HG03520 (cell line): ENCODE results near the gene RPS19BP1.
A peak's percentile ranks its signal among the peaks of the same experiment; 100 is the strongest.

Source experiments
- ATAC-seq: cut with Tn5 transposase; IDR thresholded peaks from one replicate; pipeline ENCODE4 v1.9.1; 2021; ENCODE audit warnings: mild to moderate bottlenecking, moderate library complexity; ENCODE audit not compliant: unreplicated experiment

RPS19BP1 gene

GRCh38 chr22:39490966-39491680 lies 41.4 kb downstream of the RPS19BP1 start:
- ATAC-seq = no peak

DNA sequence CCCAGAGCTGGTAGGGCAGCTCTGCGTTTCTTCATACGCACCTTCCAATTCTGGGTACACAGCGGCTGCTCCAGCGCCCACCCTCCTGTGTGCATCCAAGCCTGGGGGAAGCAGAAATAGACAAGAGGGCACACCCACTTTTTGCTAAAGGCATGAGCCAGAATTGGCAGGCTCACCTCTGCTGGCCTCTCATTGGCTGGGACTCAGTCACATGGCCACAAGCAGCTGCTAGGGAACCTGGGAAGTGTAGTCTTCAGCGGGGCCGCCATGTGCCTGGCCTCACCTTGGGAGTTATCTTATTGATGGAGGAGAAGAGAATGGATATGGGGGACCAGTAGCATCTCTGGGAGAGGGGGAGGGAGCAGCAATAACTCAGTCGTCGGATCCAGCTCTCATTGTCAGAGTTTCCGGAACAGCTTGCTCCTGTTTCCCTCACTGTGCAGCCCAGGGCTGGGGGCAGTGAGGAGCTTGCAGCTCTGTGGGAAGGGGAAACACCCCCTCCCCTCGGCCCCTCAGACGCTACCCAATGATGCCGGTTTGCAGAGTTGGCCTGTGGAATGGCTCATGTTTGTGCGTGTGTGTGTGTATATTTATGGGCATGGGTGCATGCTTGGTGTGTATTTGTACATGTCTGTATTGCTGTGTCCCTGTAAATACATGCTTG lies 42.3 kb downstream of the RPS19BP1 start:
- ATAC-seq = peak; percentile 76

DNA sequence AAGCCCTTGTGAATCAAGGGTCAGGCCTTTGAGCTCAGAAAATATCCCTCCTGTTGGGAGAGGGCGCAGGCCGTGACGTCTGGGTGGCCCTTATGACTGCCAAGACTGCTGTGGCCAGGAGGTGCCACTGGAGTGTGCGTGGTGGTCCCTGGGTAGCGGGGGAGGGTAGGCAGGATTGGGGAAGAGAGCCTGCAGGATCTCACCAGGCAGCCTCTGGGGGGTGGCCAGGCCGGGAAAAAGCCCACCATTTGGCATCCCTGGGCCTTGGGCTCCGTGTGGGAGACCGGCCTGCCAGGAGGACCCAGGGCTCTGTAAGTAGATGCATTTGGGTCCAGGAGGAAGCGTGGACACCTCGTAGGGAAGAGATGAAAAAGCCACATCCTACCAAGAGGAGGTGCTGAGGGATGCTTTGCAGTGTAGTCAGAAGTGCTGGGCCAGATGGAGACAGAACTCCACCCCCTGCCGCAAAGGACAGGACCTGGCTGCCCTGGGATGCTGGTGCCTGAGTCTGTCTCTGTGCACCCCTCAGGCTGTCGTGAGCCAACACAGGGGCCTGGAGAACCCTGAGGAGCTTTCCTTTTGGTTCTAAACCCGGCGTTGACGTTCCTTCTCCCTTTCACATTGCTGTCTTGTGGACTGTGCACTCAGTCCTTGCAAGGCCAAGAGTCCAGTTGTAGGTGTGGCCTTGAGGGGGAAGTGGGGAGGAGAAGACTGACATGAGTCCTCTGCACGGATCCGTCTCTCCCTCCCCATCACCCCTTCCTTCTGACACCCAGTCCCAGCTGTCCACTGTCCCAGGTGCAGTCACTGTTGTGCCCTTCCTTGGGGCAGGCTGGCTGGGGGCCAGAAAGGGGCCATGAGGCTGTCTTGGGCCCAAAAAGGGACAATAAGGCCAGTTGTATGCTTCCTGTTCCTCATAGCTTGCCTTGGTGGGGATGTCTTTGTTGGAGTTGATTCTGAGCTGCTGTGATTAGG lies 43.2 kb downstream of the RPS19BP1 start:
- no peak for ATAC-seq

GRCh38 chr22:39488563-39489083 lies 43.9 kb downstream of the RPS19BP1 start:
- ATAC-seq = no peak

- ATAC-seq = no peak
Measured at GRCh38 chr22:39487826-39488520, 44.6 kb downstream of the RPS19BP1 start.

DNA sequence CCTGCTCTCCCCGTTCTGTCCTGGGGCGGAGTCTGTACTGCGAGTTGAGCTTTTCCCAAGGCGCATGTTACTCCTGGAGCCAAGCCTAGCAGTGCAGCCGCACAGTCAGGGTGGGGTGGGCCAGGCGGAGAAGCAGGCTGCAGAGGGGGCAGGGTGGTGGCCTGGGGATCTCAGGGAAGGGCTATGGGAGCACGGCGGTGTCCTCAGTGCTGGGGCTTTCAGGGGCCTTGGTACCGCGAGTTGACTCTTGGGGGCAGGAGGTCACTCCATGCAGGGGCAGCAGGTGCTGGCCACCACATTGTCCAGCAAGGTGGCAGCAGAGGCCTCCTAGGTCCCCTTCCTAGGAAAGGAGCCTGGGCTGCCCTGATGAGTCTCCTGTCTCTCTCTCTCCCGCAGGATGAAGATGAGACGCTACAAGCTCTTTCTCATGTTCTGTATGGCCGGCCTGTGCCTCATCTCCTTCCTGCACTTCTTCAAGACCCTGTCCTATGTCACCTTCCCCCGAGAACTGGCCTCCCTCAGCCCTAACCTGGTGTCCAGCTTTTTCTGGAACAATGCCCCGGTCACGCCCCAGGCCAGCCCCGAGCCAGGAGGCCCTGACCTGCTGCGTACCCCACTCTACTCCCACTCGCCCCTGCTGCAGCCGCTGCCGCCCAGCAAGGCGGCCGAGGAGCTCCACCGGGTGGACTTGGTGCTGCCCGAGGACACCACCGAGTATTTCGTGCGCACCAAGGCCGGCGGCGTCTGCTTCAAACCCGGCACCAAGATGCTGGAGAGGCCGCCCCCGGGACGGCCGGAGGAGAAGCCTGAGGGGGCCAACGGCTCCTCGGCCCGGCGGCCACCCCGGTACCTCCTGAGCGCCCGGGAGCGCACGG lies 45.4 kb downstream of the RPS19BP1 start:
- no peak for ATAC-seq

DNA sequence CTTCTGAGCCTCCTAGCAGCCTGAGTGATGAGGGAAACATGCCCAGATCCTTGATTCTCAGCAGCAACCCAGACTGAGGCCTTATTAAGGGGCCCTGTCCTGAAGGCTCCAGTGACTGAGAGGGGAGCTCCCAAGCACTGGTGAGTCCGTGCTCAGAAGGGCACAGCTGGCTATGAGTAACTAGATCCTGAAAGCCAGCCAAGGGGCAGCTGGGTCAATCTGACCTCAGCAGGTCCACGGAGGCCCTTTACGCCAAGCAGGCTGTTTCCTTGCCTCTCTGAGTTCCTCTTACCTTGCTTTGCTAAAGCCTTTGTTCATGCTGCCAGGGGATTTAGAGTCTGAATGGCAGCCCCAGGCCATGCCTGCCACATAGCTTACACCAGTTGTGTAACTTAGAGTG lies 49.8 kb downstream of the RPS19BP1 start:
- ATAC-seq = no peak

DNA sequence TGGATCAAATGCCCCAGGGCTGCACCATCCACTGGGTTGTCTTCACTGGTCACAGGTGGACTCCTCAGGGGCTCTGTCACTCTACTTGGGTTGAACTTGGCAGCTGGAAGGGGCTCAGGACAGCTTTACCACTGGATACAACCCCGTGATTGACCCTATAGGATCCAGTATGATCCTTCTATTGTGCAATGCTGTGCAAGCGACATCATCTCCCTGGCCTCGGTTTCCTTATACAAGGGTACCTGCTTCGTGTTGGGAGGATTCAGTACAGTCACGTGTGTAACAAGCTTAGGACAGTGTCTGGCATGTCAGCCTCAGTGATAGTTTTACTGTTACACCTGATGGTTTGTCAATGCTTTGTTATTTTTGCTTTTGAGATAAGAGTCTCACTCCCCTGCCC lies 51.0 kb downstream of the RPS19BP1 start:
- ATAC-seq = no peak

DNA sequence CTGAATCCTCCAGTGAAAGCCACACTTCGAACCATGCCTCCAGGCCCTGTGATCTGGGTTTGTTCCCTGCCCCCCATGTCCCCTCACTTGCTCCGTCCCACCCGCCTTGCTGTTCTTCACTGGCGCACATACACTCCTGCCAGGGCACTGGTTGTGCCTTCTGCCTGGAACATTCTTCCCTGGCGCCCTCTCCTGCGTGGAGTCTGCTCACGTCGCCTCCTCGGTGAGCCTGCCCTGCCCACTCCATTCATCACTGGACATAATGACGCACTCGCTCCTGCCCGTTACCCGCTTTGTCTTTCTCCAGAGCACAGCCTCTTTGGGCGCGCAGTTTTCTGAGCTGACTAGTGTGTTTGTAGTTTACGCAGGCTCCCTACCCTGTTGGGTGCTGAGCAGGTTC lies 51.5 kb downstream of the RPS19BP1 start:
- no peak for ATAC-seq

DNA sequence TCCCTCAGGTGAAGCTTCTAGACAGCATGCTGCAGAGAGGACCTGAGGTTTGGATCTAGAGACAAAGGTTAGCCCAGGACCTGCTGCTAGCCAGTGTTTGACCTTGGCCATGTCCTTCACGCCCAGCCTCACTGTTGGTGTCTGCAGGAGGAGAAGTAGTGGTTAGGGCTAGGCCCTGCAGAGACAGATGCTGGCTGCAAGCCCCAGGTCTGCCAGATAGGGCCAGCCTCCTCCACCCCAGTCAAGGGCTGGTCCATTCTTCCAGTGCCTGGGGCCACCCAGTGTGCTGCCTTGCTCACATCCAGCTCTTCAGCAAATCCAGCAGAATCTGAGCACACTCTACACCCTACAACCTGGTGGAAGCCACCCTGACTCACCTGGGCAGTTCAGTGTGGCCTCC lies 52.0 kb downstream of the RPS19BP1 start:
- ATAC-seq = no peak

GRCh38 chr22:39479254-39479653 lies 53.3 kb downstream of the RPS19BP1 start:
- no peak for ATAC-seq
